Prostate gland (tissue), 1 donor: Measurements from ENCODE around the gene MFSD12.

Experiments used
- POLR2A ChIP-seq: fragments of 450-650 bp; IDR thresholded peaks from one replicate; pipeline ENCODE4 v1.6.1; 2016; ENCODE audit warnings: antibody characterized with exemption, mild to moderate bottlenecking
- POLR2AphosphoS5 ChIP-seq: sonication (generic); formaldehyde crosslinking; IDR thresholded peaks from one replicate; pipeline ENCODE4 v1.6.1; 2017; ENCODE audit warnings: antibody characterized with exemption

- TF ChIP-seq POLR2AphosphoS5 (no peak), POLR2A (peak; percentile 11)
Measured at GRCh38 chr19:3507371-3508120, 49.8 kb downstream of the MFSD12 start.
